Neuronal stem cell (in vitro differentiated cells): ENCODE data around the gene PARD3B.

Source experiments
- DNase-seq: peaks from one replicate; pipeline ENCODE4 v3.0.0-alpha.2; 2013; ENCODE audit warnings: low spot score
- H2AFZ ChIP-seq: one replicate; pipeline ENCODE4 v1.6.1; 2013; ENCODE audit warnings: mild to moderate bottlenecking, low read length, inconsistent platforms
- H2AK5ac ChIP-seq: 2 replicates; pipeline ENCODE4 v1.6.1; 2013; ENCODE audit warnings: low read depth, mild to moderate bottlenecking, inconsistent platforms, low read length, moderate library complexity, mixed read lengths
- H2BK120ac ChIP-seq: 2 replicates; pipeline ENCODE4 v1.6.1; 2013; ENCODE audit warnings: low read depth, mild to moderate bottlenecking, inconsistent platforms, low read length, moderate library complexity, mixed read lengths
- H2BK12ac ChIP-seq: one replicate; pipeline ENCODE4 v1.6.1; 2013; ENCODE audit warnings: low read length, inconsistent platforms
- H2BK15ac ChIP-seq: 2 replicates; pipeline ENCODE4 v1.6.1; 2013; ENCODE audit warnings: mild to moderate bottlenecking, low read length, inconsistent platforms, mixed read lengths
- H2BK5ac ChIP-seq: one replicate; pipeline ENCODE4 v1.6.1; 2013; ENCODE audit warnings: inconsistent platforms, mild to moderate bottlenecking, low read length, moderate library complexity
- H3K14ac ChIP-seq: one replicate; pipeline ENCODE4 v1.6.1; 2013; ENCODE audit warnings: low read length, inconsistent platforms
- H3K18ac ChIP-seq: 2 replicates; pipeline ENCODE4 v1.6.1; 2013; ENCODE audit warnings: low read length, inconsistent platforms
- H3K23ac ChIP-seq: 2 replicates; pipeline ENCODE4 v1.6.1; 2013; ENCODE audit warnings: low read depth, mild to moderate bottlenecking, mixed read lengths, low read length, inconsistent platforms; ENCODE audit not compliant: poor library complexity
- H3K27ac ChIP-seq: replicated peaks from 3 replicates; pipeline ENCODE4 v1.5.1; 2013; ENCODE audit warnings: low read length, inconsistent platforms
- H3K27me3 ChIP-seq, 3 experiments: 2 replicates each; pipeline ENCODE4 v1.6.1; 2013; ENCODE audit warnings: low read length in 3 of 3, mild to moderate bottlenecking in 2 of 3, inconsistent platforms in 1 of 3, low read depth in 1 of 3, mixed read lengths in 1 of 3, moderate library complexity in 1 of 3; ENCODE audit not compliant: control insufficient read depth in 3 of 3, insufficient read depth in 3 of 3
- H3K36me3 ChIP-seq, 2 donors: replicated peaks in 1 of 2; 2 replicates each; pipeline ENCODE4 v1.6.1; 2013; ENCODE audit warnings: low read length in 2 of 2; ENCODE audit not compliant: control insufficient read depth in 2 of 2, insufficient read depth in 2 of 2
- H3K4ac ChIP-seq: 2 replicates; pipeline ENCODE4 v1.6.1; 2013; ENCODE audit warnings: inconsistent platforms, mild to moderate bottlenecking, low read length, moderate library complexity
- H3K4me1 ChIP-seq, 2 donors: 1 replicate in 1 of 2; 2 replicates in 1 of 2; pipeline ENCODE4 v1.6.1; 2013; ENCODE audit warnings: low read length in 2 of 2, low read depth in 1 of 2; ENCODE audit not compliant: control insufficient read depth in 2 of 2, insufficient read depth in 1 of 2
- H3K4me2 ChIP-seq: one replicate; pipeline ENCODE4 v1.6.1; 2013; ENCODE audit warnings: mild to moderate bottlenecking, low read length, inconsistent platforms; ENCODE audit not compliant: insufficient read depth, poor library complexity, severe bottlenecking
- H3K4me3 ChIP-seq, 2 donors: 2 replicates each; pipeline ENCODE4 v1.5.1; 2013; ENCODE audit warnings: low read length in 2 of 2, mild to moderate bottlenecking in 2 of 2, inconsistent platforms in 1 of 2, moderate library complexity in 1 of 2
- H3K79me1 ChIP-seq: one replicate; pipeline ENCODE4 v1.6.1; 2013; ENCODE audit warnings: low read depth, mild to moderate bottlenecking, inconsistent platforms, low read length, moderate library complexity
- H3K9ac ChIP-seq: one replicate; pipeline ENCODE4 v1.6.1; 2013; ENCODE audit warnings: mild to moderate bottlenecking, low read depth, low read length, inconsistent platforms; ENCODE audit not compliant: poor library complexity
- H3K9me3 ChIP-seq, 2 donors: replicated peaks in 1 of 2; 2 replicates each; pipeline versions ENCODE3 to v1.6.1; 2013; ENCODE audit warnings: low read length in 2 of 2, mild to moderate bottlenecking in 2 of 2, inconsistent platforms in 1 of 2, low read depth in 1 of 2, mixed read lengths in 1 of 2, moderate library complexity in 1 of 2; ENCODE audit not compliant: control insufficient read depth in 2 of 2, insufficient read depth in 1 of 2
- H4K8ac ChIP-seq: one replicate; pipeline ENCODE4 v1.6.1; 2013; ENCODE audit warnings: low read depth, mild to moderate bottlenecking, inconsistent platforms, low read length, moderate library complexity
- H4K91ac ChIP-seq: one replicate; pipeline ENCODE4 v1.6.1; 2013; ENCODE audit warnings: low read length, low read depth, mild to moderate bottlenecking, inconsistent platforms; ENCODE audit not compliant: poor library complexity
- WGBS, 2 donors: extraction: QIAGEN DNeasy Blood & Tissue Kit; methylation state at CpG; one replicate each; pipeline ENCODE4 v1.1.7; 2013; ENCODE audit warnings: missing lambda C conversion rate in 2 of 2, mixed read lengths in 1 of 2; ENCODE audit not compliant: insufficient read length in 2 of 2, insufficient replicate concordance in 1 of 2; ENCODE audit errors: extremely low coverage in 2 of 2; 5-methylcytosine and 5-hydroxymethylcytosine counted together

PARD3B gene

GRCh38 chr2:205287316-205287715 lies 742.0 kb downstream of the PARD3B start:
- H3K18ac ChIP-seq, result no peak overlapping the region
- no peak overlapping the region for H2BK5ac ChIP-seq
- no peak overlapping the region for H3K4me2 ChIP-seq
- no peak overlapping the region for H3K14ac ChIP-seq
- no peaks in the 10 kb centered on the region for H3K27me3 ChIP-seq
- H3K79me1 ChIP-seq, result no peaks in the 10 kb centered on the region
- no peak overlapping the region for H2BK15ac ChIP-seq
- no peak overlapping the region for H2AFZ ChIP-seq
- H3K36me3 ChIP-seq, result no peaks in the 10 kb centered on the region
- H4K8ac ChIP-seq, result no peak overlapping the region
- H3K9me3 ChIP-seq, result peaks cover 0 to 12% of the 10 kb centered on the region in 2 donors
- no CpG with 5 or more reads among the region's 4 CpGs for WGBS, 2 donors
- no peak overlapping the region for H3K9ac ChIP-seq
- peaks cover 2 to 5% of the 10 kb centered on the region in 2 donors for H3K4me1 ChIP-seq
- DNase-seq, result no peak
- H3K4ac ChIP-seq, result no peak overlapping the region
- H2AK5ac ChIP-seq, result no peak overlapping the region
- H4K91ac ChIP-seq, result no peak overlapping the region
- H2BK120ac ChIP-seq, result no peak overlapping the region
- H2BK12ac ChIP-seq, result no peak overlapping the region
- no peak overlapping the region for H3K23ac ChIP-seq
- no peak overlapping the region for H3K27ac ChIP-seq
- H3K4me3 ChIP-seq, result no peak overlapping the region

- Histone ChIP-seq H3K23ac (no peak overlapping the region), H4K8ac (no peak overlapping the region), H2AFZ (no peak overlapping the region), H2BK12ac (no peak overlapping the region), H3K27ac (no peak overlapping the region), H3K27me3 (no peaks in the 10 kb centered on the region), H2AK5ac (no peak overlapping the region), H3K18ac (no peak overlapping the region), H4K91ac (no peak overlapping the region), H3K4me2 (no peak overlapping the region), H3K4ac (no peak overlapping the region), H3K14ac (no peak overlapping the region), H2BK120ac (no peak overlapping the region), H3K79me1 (no peaks in the 10 kb centered on the region), H3K9me3 (peaks cover 0 to 12% of the 10 kb centered on the region in 2 donors), H2BK5ac (no peak overlapping the region), H3K36me3 (no peaks in the 10 kb centered on the region), H3K4me3 (no peak overlapping the region), H3K4me1 (peaks cover 1 to 2% of the 10 kb centered on the region in 2 donors), H3K9ac (no peak overlapping the region), H2BK15ac (no peak overlapping the region)
- no CpG with 5 or more reads among the region's 3 CpGs for WGBS, 2 donors
- no peak for DNase-seq
Measured at GRCh38 chr2:205288686-205289085, 743.4 kb downstream of the PARD3B start.

GRCh38 chr2:205290299-205290698 lies 745.0 kb downstream of the PARD3B start:
- H3K4me2 ChIP-seq, result no peak overlapping the region
- H3K4me3 ChIP-seq, result no peak overlapping the region
- no peak overlapping the region for H3K9ac ChIP-seq
- H3K27me3 ChIP-seq, result no peaks in the 10 kb centered on the region
- no peak for DNase-seq
- H2BK5ac ChIP-seq, result no peak overlapping the region
- no peak overlapping the region for H2BK12ac ChIP-seq
- H3K4me1 ChIP-seq, result no peaks in the 10 kb centered on the region
- H2BK15ac ChIP-seq, result no peak overlapping the region
- H3K14ac ChIP-seq, result no peak overlapping the region
- H3K36me3 ChIP-seq, result no peaks in the 10 kb centered on the region
- no peak overlapping the region for H2BK120ac ChIP-seq
- no peak overlapping the region for H3K23ac ChIP-seq
- no peak overlapping the region for H2AK5ac ChIP-seq
- no CpG with 5 or more reads among the region's 1 CpG for WGBS, 2 donors
- H2AFZ ChIP-seq, result no peak overlapping the region
- no peaks in the 10 kb centered on the region for H3K79me1 ChIP-seq
- H3K18ac ChIP-seq, result no peak overlapping the region
- no peak overlapping the region for H4K8ac ChIP-seq
- peaks cover 0 to 12% of the 10 kb centered on the region in 2 donors for H3K9me3 ChIP-seq
- H3K4ac ChIP-seq, result no peak overlapping the region
- H3K27ac ChIP-seq, result no peak overlapping the region
- H4K91ac ChIP-seq, result no peak overlapping the region

GRCh38 chr2:205292665-205293295 lies 747.5 kb downstream of the PARD3B start:
- Histone ChIP-seq H3K23ac (no peak overlapping the region), H3K18ac (no peak overlapping the region), H2BK15ac (no peak overlapping the region), H2BK120ac (no peak overlapping the region), H2BK5ac (no peak overlapping the region), H3K9me3 (peaks cover 0 to 12% of the 10 kb centered on the region in 2 donors), H3K9ac (no peak overlapping the region), H3K4ac (no peak overlapping the region), H3K4me2 (no peak overlapping the region), H2AFZ (no peak overlapping the region), H3K27ac (no peak overlapping the region), H3K4me1 (no peaks in the 10 kb centered on the region), H3K14ac (no peak overlapping the region), H2BK12ac (no peak overlapping the region), H3K36me3 (no peaks in the 10 kb centered on the region), H3K79me1 (no peaks in the 10 kb centered on the region), H3K27me3 (no peaks in the 10 kb centered on the region), H4K8ac (no peak overlapping the region), H3K4me3 (no peak overlapping the region), H4K91ac (no peak overlapping the region), H2AK5ac (no peak overlapping the region)
- no CpG with 5 or more reads among the region's 1 CpG for WGBS, 2 donors
- DNase-seq, result no peak
